Activated naive CD8-positive, alpha-beta T cell (primary cell): ENCODE data around the gene RAB31.
"Not testable (repeated sequence)": the region's sequence is repeated elsewhere in the genome, so short reads cannot be mapped to it uniquely, and the experiment has no call there.

Experiments
- H3K27ac Mint-ChIP-seq: one replicate; pipeline ENCODE4 v1.8.0; 2021; ENCODE audit warnings: mixed read lengths
- H3K27me3 Mint-ChIP-seq: one replicate; pipeline ENCODE4 v1.8.0; 2021; ENCODE audit warnings: mixed read lengths
- H3K36me3 Mint-ChIP-seq: one replicate; pipeline ENCODE4 v1.8.0; 2021; ENCODE audit warnings: mixed read lengths
- H3K4me1 Mint-ChIP-seq: one replicate; pipeline ENCODE4 v1.8.0; 2021; ENCODE audit warnings: low read depth, mixed read lengths
- H3K4me3 Mint-ChIP-seq: one replicate; pipeline ENCODE4 v1.8.0; 2021; ENCODE audit warnings: mild to moderate bottlenecking, mixed read lengths
- H3K9me3 Mint-ChIP-seq: one replicate; pipeline ENCODE4 v1.8.0; 2021; ENCODE audit warnings: low read depth, mixed read lengths

The RAB31 gene

DNA sequence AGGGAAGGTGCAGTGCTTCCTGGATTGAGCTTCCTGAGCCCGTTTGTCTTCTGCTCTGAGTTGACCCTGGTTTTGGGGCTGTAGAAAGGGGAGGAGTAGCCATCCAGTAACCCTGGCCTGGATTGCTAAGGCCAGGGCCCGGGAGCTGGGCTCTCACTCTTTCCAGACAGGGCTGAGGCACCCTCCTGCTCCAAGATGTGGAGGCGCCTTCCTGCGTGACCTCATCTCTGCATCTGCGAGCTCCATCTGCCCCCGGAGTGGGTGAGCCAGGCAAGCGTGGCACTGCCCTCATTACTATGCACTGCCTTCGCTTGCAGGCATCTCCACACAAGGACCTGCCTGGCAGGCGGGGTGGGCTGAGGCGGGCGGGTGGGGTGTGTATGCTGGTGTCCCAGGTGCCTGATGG, 58.0 kb downstream of the RAB31 start:
- Mint-ChIP-seq H3K27ac (no peak overlapping the region), H3K27me3 (peaks cover 5% of the 10 kb centered on the region), H3K4me3 (no peak overlapping the region)

DNA sequence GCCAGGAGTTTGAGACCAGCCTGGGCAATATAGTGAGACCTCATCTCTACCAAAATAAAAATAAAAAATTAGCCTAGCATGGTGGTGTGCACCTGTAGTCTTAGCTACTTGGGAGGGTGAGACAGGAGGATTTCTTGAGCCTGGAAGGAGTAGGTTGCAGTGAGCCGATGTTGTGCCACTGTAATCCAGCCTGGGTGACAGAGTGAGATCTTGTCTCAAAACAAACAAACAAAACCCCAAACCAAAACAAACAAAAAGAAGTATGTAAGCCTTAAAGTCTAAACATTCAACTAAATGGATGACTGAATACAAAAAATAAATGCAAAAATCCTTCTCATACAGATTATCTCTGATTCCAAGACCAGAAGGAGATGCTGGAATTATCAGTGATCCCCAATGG, 58.6 kb downstream of the RAB31 start:
- H3K27me3 Mint-ChIP-seq = peaks cover 9% of the 10 kb centered on the region
- no peaks in the 10 kb centered on the region for H3K9me3 Mint-ChIP-seq
- no peak overlapping the region for H3K4me3 Mint-ChIP-seq
- no peaks in the 10 kb centered on the region for H3K4me1 Mint-ChIP-seq
- H3K36me3 Mint-ChIP-seq = no peaks in the 10 kb centered on the region
- H3K27ac Mint-ChIP-seq = no peak overlapping the region

More for the DNA sequence above, 58.0 kb downstream of the RAB31 start:
- Mint-ChIP-seq H3K36me3 (no peaks in the 10 kb centered on the region), H3K9me3 (no peaks in the 10 kb centered on the region), H3K4me1 (no peaks in the 10 kb centered on the region)

DNA sequence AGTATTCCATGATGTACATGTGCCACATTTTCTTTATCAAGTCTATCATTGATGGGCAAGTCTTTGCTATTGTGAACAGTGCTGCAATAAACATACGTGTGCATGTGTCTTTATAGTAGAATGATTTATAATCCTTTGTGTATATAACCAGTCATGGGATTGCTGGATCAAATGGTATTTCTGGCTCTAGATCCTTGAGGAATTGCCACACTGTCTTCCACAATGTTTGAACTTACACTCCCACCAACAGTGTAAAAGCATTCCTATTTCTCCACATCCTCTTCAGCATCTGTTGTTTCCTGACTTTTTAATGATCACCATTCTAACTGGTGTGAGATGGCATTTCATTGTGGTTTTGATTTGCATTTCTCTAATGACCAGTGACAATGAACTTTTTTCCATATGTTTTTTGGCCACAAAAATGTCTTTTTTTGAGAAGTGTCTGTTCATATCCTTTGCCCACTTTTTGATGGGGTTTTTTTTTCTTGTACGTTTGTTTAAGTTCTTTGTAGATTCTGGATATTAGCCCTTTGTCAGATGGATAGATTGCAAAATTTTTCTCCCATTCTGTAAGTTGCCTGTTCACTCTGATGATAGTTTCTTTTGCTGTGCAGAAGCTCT, 60.1 kb downstream of the RAB31 start:
- H3K36me3 Mint-ChIP-seq, H3K4me1 Mint-ChIP-seq, H3K9me3 Mint-ChIP-seq, H3K27me3 Mint-ChIP-seq, H3K27ac Mint-ChIP-seq, H3K4me3 Mint-ChIP-seq: not testable (repeated sequence)

DNA sequence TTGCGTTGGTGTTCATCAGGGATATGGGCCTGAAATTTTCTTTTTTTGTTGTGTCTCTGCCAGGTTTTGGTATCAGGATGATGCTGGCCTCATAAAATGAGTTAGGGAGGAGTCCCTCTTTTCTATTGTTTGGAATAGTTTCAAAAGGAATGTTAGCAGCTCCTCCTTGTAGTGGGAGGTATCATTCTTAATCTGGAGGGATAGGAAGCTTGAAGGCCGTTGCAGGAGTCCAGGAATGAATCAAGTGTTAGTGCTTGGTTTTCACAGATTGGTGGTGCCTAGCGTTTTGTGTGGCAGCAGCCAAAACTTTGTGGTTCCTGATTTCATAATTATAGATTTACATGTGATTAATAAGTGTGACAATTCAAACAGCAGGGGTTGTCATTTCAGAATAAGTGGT, 62.0 kb downstream of the RAB31 start:
- not testable (repeated sequence) for H3K4me3 Mint-ChIP-seq

DNA sequence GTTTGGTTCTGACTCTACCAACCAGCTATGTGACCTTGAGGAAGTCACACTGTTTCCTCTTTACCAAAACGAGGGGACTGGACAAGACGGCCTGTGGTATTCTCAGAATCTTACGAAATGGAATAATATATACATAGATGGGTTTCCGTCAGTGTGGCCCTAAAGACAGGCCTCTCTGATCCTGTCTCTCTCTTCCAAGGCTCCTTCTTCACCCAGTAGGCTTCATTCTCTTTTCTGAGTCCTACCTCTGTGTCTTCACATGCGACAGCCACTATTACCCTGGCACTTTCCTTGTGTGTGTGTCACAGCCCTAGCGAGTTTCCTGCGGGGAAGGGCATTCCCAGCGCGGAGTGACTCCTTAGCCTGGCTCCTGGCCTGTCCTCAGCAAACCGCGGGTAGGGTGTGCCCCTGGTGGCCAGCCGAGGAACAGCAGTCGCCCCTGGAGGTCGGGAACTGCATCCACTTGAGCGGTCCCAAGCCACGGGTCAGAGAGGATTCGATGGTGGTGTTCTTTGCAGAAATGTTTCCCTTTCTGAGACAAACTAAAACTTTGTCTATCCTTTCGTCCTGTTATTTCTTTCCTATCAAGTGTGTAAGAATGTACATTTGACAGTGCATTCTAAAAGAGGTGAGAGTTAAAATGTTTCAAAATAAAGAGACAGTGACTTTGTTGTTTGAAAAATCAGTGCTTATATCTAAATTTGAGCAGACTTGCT, 63.3 kb downstream of the RAB31 start:
- no peaks in the 10 kb centered on the region for H3K9me3 Mint-ChIP-seq
- no peak overlapping the region for H3K4me3 Mint-ChIP-seq
- peaks cover 12% of the 10 kb centered on the region for H3K27me3 Mint-ChIP-seq
- no peaks in the 10 kb centered on the region for H3K36me3 Mint-ChIP-seq
- H3K27ac Mint-ChIP-seq = no peak overlapping the region
- H3K4me1 Mint-ChIP-seq = no peaks in the 10 kb centered on the region

More for the DNA sequence above, 62.0 kb downstream of the RAB31 start:
- H3K27ac Mint-ChIP-seq, H3K36me3 Mint-ChIP-seq, H3K9me3 Mint-ChIP-seq, H3K4me1 Mint-ChIP-seq: not testable (repeated sequence)
- peaks cover 11% of the 10 kb centered on the region for H3K27me3 Mint-ChIP-seq

DNA sequence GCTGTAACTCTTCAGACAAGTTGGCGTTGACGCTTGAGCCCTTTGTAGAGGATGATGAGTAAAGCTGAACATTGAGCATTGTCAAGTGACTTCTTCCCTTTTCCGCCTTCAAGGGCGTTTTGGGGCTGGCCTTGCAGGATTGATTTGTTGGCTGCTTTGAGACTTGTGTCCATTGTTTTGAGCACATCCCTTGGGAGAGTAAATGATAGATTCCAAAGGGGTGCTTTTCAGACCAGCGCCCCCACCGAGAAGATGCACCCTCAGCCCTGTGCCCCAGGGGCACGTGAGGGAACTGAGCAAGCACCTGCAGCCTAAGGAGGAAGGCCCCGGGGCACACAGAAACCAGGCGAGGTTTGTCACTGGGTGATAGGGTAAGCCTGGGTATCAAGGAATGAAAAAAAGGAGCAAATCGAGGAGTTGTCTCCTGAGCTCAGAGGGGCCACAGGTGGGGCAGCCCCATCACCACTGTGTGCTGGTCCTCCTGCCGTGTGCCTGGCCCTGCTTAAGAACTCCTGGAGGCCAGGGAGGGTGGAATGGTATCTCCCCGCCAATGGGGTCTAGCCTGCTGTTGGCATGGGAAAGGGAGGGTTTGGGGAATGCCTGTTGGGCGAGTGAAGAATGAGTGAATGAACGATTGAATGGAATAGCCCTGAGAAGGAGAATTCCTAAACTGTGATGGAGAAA, 64.0 kb downstream of the RAB31 start:
- H3K27me3 Mint-ChIP-seq = peaks cover 12% of the 10 kb centered on the region
- H3K4me1 Mint-ChIP-seq = no peaks in the 10 kb centered on the region
- H3K9me3 Mint-ChIP-seq = no peaks in the 10 kb centered on the region
- no peaks in the 10 kb centered on the region for H3K36me3 Mint-ChIP-seq
- no peak overlapping the region for H3K4me3 Mint-ChIP-seq
- H3K27ac Mint-ChIP-seq = no peak overlapping the region

DNA sequence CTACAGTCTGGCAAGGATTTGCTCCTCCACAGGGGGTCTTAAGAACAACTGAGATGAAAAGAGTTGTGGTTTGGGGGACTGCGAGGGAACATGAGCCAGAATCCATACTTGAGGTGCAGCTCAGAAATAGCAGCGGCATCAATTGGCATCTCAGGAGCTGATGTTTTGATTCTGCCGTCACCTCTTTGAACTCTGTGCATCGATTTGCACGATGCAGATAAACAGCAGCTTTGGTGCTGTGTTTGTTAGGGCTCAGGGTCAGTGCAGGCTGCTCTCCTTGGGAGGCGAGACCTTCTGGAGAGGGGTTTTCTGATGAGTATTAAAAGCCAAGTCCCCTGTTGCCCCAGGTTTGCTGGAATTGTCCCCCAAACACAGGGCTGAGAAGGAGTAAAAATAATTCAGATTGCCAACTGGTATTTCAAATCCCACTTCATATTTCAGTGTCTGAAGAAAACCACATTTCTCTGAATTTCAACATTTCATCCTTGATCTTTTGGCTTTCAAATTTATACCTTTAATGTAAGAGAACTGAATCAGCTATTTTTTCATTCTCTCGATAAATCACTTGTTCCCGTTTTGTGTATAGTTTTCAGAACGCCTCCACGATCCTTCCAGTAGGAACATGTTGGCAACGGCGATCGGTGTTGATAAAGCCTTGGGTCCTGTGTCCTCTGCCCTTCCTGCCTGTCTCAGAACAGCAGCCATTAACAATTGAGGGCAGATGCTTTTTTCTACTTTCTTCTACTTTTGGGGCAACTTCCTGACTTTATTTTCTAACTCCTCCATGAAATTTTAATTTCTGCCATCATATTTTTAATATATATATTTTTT, 65.0 kb downstream of the RAB31 start:
- Mint-ChIP-seq H3K36me3 (no peaks in the 10 kb centered on the region), H3K4me3 (no peak overlapping the region), H3K27ac (no peak overlapping the region), H3K27me3 (peaks cover 14% of the 10 kb centered on the region), H3K9me3 (no peaks in the 10 kb centered on the region), H3K4me1 (no peaks in the 10 kb centered on the region)

DNA sequence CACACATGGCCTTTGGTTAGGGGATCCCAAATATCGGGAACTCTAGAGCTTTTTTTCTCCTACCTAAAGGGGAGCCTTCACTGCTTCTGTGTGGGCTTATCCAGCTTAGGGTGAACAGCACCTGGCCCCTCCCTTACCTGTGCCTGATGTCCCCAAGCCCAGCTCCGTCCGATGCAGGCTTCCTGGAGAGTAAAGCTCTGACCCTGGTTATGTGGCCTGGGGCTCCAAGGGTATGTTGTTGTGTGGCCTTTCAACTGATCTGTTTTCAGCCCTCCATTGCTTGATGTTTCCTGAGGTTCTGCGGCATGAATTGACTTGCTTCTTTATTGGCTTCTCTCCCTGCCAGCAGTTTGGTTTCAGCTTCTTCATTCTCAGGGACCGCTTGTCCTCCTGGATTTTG, 66.0 kb downstream of the RAB31 start:
- Mint-ChIP-seq H3K9me3 (no peaks in the 10 kb centered on the region), H3K27me3 (peaks cover 12% of the 10 kb centered on the region), H3K4me3 (no peak overlapping the region), H3K4me1 (no peaks in the 10 kb centered on the region), H3K36me3 (no peaks in the 10 kb centered on the region), H3K27ac (no peak overlapping the region)

DNA sequence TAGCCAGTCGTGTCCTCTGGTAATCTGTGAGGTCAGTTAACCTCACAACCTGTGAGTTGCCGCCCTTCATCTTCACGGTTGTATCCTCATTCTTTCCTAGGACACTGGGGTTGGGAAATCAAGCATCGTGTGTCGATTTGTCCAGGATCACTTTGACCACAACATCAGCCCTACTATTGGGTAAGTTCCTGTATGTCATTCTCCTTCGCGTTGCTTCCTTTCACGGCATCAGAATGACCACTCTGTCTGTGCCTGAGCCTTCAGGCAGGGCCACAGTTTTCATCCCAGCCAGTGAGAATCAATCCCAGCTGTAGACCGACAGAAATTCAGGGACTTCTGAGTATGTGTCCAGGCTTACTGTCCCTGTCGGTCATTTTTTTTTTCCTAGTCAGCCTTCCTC, 67.1 kb downstream of the RAB31 start:
- H3K9me3 Mint-ChIP-seq = no peaks in the 10 kb centered on the region
- peaks cover 12% of the 10 kb centered on the region for H3K27me3 Mint-ChIP-seq
- H3K36me3 Mint-ChIP-seq = no peaks in the 10 kb centered on the region
- no peak overlapping the region for H3K27ac Mint-ChIP-seq
- H3K4me1 Mint-ChIP-seq = no peaks in the 10 kb centered on the region
- H3K4me3 Mint-ChIP-seq = no peak overlapping the region

DNA sequence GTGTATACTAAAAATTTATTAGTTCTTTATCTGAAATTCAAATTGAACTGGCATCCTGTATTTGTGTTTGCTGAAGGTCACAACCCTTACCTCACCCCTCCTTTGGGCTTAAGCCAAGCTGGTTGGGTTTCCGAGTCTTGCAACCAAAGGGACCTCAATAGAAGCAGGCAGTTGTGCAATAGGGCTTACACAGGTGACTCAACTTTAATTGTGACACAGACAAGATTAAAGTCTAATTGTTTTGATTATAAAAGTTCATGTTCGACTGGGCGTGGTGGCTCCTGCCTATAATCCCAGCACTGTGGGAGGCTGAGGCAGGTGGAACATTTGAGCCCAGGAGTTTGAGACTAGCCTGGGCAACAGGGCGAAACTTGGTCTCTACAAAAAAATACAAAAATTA, 71.5 kb downstream of the RAB31 start:
- Mint-ChIP-seq H3K9me3 (no peaks in the 10 kb centered on the region), H3K4me1 (no peaks in the 10 kb centered on the region), H3K27ac (no peak overlapping the region), H3K4me3 (no peak overlapping the region), H3K27me3 (peaks cover 6% of the 10 kb centered on the region), H3K36me3 (no peaks in the 10 kb centered on the region)

DNA sequence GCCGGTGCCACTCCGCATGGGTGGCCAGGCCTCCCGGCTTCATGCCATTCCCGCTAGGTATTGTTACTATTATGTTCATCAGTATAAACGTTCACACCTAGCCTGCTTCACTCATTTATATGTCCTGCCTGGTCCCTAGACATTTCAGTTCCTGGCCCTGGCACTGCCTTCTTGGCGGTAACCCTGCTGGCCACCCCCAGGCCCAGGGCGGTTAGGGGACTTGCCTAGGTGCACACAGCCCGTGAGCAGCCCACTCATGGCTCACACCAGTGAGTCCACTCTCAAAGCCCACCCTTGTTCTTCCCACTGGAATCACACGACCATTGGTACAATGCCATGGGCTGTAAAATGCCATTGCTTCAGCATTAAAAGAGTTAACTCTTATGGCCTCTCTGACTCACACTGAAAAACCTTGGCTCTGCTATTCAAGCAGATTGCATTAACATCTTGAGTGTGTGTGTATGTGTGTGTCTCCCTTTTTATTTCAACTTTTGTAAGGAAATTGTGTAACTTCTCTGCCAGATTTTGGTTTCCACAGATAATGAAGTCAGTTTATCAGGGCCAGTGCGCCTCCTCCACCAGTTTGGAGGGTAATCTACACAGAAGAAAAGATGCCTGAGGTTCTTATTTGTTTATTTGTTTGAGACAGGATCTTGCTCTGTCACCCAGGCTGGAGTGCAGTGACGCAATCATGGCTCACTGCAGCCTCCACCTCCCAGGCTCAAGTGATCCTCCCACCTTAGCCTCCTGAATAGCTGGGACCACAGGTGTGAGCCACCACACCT, 74.2 kb downstream of the RAB31 start:
- H3K9me3 Mint-ChIP-seq = no peaks in the 10 kb centered on the region
- H3K4me3 Mint-ChIP-seq = no peak overlapping the region
- peaks cover 9% of the 10 kb centered on the region for H3K27me3 Mint-ChIP-seq
- no peaks in the 10 kb centered on the region for H3K4me1 Mint-ChIP-seq
- H3K36me3 Mint-ChIP-seq = no peaks in the 10 kb centered on the region
- H3K27ac Mint-ChIP-seq = no peak overlapping the region

DNA sequence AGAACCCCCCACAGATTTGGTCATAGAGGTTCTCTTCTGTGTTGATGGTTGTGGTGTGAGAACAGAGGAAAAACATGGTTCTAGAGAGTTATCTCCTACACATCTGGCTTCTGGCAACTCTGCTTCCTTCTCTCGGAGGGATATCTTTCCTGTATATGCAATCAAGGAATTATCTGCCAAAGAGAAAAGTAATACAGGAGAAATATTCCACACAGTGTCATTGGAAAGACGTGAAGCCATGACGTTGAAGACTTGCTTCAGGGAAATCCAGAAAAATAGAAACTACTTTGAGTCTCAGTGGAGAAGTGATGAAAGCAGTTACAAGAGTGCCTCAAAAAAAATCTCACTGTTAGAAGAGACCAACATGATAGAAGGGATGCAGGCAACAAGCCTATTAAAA, 78.5 kb downstream of the RAB31 start:
- Mint-ChIP-seq H3K27ac (no peak overlapping the region), H3K27me3 (peaks cover 13% of the 10 kb centered on the region), H3K4me1 (no peaks in the 10 kb centered on the region), H3K36me3 (no peaks in the 10 kb centered on the region), H3K4me3 (no peak overlapping the region), H3K9me3 (no peaks in the 10 kb centered on the region)

DNA sequence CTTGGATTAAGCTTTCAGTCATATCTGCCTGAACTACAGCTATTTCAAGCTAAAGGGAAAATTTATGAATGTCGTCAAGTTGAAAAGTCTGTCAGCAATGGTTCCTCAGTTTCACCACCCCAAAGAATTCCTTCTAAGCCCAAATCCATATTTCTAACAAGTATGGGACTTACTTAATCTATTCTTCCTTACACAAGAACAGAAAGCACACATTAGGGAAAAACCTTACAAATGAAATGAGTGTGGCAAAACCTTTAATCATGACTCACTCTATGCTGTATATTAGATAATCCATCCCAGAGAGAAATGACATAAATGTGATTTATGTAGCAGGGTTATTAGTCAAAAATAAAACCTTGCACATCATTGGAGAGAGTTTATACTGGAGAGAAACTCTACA, 78.9 kb downstream of the RAB31 start:
- no peaks in the 10 kb centered on the region for H3K4me1 Mint-ChIP-seq
- H3K27me3 Mint-ChIP-seq = peaks cover 13% of the 10 kb centered on the region
- no peak overlapping the region for H3K4me3 Mint-ChIP-seq
- no peaks in the 10 kb centered on the region for H3K36me3 Mint-ChIP-seq
- H3K9me3 Mint-ChIP-seq = no peaks in the 10 kb centered on the region
- H3K27ac Mint-ChIP-seq = no peak overlapping the region

DNA sequence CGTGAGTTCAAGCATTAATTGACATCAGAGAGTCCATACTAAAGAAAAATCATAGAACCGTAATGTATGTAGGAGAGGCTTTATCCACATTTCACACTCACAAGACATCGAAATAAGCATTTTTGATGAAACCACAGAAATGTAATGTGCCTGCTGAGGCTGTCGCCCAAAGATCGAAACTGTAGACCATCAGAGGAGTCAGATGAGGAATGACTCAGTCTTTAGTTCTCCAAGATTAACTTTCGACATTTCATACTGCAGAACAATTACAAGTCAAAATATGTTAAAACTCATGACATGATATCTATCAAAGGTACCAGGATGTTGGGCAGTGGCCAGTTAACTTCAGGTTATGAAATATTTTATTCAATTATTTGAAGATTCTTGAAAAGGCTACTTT, 79.6 kb downstream of the RAB31 start:
- H3K27me3 Mint-ChIP-seq = peaks cover 13% of the 10 kb centered on the region
- H3K27ac Mint-ChIP-seq = no peak overlapping the region
- no peak overlapping the region for H3K4me3 Mint-ChIP-seq
- no peaks in the 10 kb centered on the region for H3K9me3 Mint-ChIP-seq
- H3K4me1 Mint-ChIP-seq = no peaks in the 10 kb centered on the region
- H3K36me3 Mint-ChIP-seq = no peaks in the 10 kb centered on the region
